Measurements from ENCODE around the gene CCNY. TPM values are rescaled to one million over a fixed set of nuclear protein-coding genes. Genes with fewer than 3 reads are reported as not detected.

CCNY gene
- total RNA-seq (10 to 100 TPM; 28.3 to 81.3 (median 60.9) TPM), polyA plus RNA-seq (10 to 100 TPM; 29.5 to 87.0 TPM)
- long read RNA-seq, donor 1, transcript CCNY-203 (10 exons, 3,960 nt) = major isoform, 19 of 52 reads
- long read RNA-seq, donor 1, partial matches to known transcripts = 4 of 52 reads
- long read RNA-seq, donor 1, other reads (novel, unspliced or antisense) = 29 of 52 reads
- long read RNA-seq, donor 2, full-length matches to known transcripts = 37 of 37 reads
- long read RNA-seq, donor 2, partial matches to known transcripts = 0 of 37 reads
- long read RNA-seq, donor 2, other reads (novel, unspliced or antisense) = 0 of 37 reads
- long read RNA-seq, donor 3, full-length matches to known transcripts = 178 of 207 reads
- long read RNA-seq, donor 3, partial matches to known transcripts = 7 of 207 reads
- long read RNA-seq, donor 3, other reads (novel, unspliced or antisense) = 22 of 207 reads

GRCh38 chr10:35336084-35336831 lies at the start of gene CCNY:
Gene CCNY, plus strand, starts transcription at chr10:35336509. Its CDS starts 545 bp downstream, at chr10:35337054.
- peak; percentile 76 to 86 (median 82) for DNase-seq
- Histone ChIP-seq H3K4me1 (ENCODE audit: insufficient read depth) (peaks cover 9% of the 10 kb centered on the region), H3K27me3 (no peaks in the 10 kb centered on the region), H3K4me3 (peak within 1 kb of the TSS; percentile 98), H3K27ac (peak within 1 kb of the TSS; percentile 66 to 81), H3K36me3 (no peaks in the 10 kb centered on the region), H3K9me3 (no peaks in the 10 kb centered on the region)
- intact Hi-C loops (cut with DNase I) = loop anchor here in 2 of 4 donors (10.0 kb wide), 2 partner anchors 89 to 229 kb away; no protein-coding TSS in a partner anchor
- WGBS, 3 donors = 0% methylated on average over 52 to 109 of the region's 109 CpGs
- no peak for TF ChIP-seq EP300 (IDR thresholded peaks at IDR 0.05)
- TF ChIP-seq POLR2A (IDR thresholded peaks at IDR 0.05) = peak; percentile 65

GRCh38 chr10:35289198-35289597 lies 47.1 kb upstream of the CCNY start:
- H3K36me3 ChIP-seq = no peaks in the 10 kb centered on the region
- TF ChIP-seq EP300 (IDR thresholded peaks at IDR 0.05) (no peak), CTCF (IDR thresholded peaks at IDR 0.05) (no peak), POLR2A (IDR thresholded peaks at IDR 0.05) (no peak)
- WGBS, 3 donors = 53 to 67% (median 64%) methylated on average over 1 of the region's 1 CpG
- no peak overlapping the region for H3K4me3 ChIP-seq
- no peak for DNase-seq
- H3K9me3 ChIP-seq = no peaks in the 10 kb centered on the region
- H3K4me1 ChIP-seq (ENCODE audit: insufficient read depth) = no peaks in the 10 kb centered on the region
- no peaks in the 10 kb centered on the region for H3K27me3 ChIP-seq
- intact Hi-C loops (cut with DNase I) = no loop called here
- no peak overlapping the region for H3K27ac ChIP-seq

- H3K4me1 ChIP-seq (ENCODE audit: insufficient read depth) = no peaks in the 10 kb centered on the region
- TF ChIP-seq EP300 (IDR thresholded peaks at IDR 0.05) (no peak), POLR2A (IDR thresholded peaks at IDR 0.05) (no peak), CTCF (IDR thresholded peaks at IDR 0.05) (no peak)
Measured at GRCh38 chr10:35294506-35294905, 41.8 kb upstream of the CCNY start.

GRCh38 chr10:35299016-35299415 lies 37.3 kb upstream of the CCNY start:
- Histone ChIP-seq H3K27me3 (no peaks in the 10 kb centered on the region), H3K36me3 (no peaks in the 10 kb centered on the region), H3K4me1 (ENCODE audit: insufficient read depth) (no peaks in the 10 kb centered on the region), H3K4me3 (no peak overlapping the region), H3K9me3 (no peaks in the 10 kb centered on the region), H3K27ac (no peak overlapping the region)
- 18 to 27% (median 21%) methylated on average over 3 of the region's 3 CpGs for WGBS, 3 donors
- intact Hi-C loops (cut with DNase I) = no loop called here
- TF ChIP-seq EP300 (IDR thresholded peaks at IDR 0.05) (no peak), CTCF (IDR thresholded peaks at IDR 0.05) (no peak), POLR2A (IDR thresholded peaks at IDR 0.05) (no peak)
- no peak for DNase-seq

More at GRCh38 chr10:35294506-35294905, 41.8 kb upstream of the CCNY start:
- 85 to 88% (median 86%) methylated on average over 1 of the region's 1 CpG for WGBS, 3 donors
- Histone ChIP-seq H3K36me3 (no peaks in the 10 kb centered on the region), H3K4me3 (no peak overlapping the region), H3K27me3 (no peaks in the 10 kb centered on the region), H3K9me3 (no peaks in the 10 kb centered on the region), H3K27ac (no peak overlapping the region)
- no peak for DNase-seq
- intact Hi-C loops (cut with DNase I) = no loop called here
